ENCODE results near the gene CARS1.

DNA sequence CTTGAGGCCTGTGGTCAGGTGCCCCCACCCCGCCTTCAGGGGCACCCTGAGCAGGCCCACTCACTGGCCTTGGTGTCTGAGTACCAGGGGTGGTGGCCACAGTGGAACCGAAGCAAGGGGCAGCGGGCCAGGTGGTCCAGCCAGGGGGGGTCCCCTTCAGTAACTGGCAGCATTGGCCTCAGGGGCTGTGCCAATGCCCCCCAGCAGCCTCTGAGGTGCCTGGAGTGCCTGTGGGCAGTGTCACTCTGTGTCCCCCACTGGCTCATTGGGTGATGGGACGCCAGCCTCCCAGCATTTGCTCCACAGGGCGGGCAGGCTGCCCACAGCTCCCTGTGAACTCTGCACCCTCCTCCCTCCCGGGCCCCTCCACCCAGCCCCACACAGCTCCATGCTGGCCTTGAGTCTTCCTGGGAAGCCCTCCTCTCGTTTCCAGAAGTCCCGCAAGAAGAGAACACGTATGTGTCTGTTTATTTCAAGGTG is 29.5 kb upstream of the CARS1 start:
- TF ChIP-seq EZH2 (IDR thresholded peaks at IDR 0.05; ENCODE audit: low read depth, low read length, severe bottlenecking) (no peak), CTCF (IDR thresholded peaks at IDR 0.05; ENCODE audit: control extremely low read depth in 1 of 3, insufficient read depth in 1 of 3, low read depth in 1 of 3, low read length in 3 of 3) (no peak)
